ENCODE measurements around the gene CMC1. TPM values are rescaled to one million over a fixed set of nuclear protein-coding genes. Genes with fewer than 3 reads are reported as not detected.

The CMC1 gene
- polyA plus RNA-seq, 2 of the 4 experiments (the other 2 are of a cell fraction): 56.9 to 76.7 TPM

- CTCF ChIA-PET: interaction anchor here (0.7 to 5.1 kb wide), 6 partner anchors 9 to 628 kb away, joined by 3 to 29 read pairs (median 8); partner anchors contain the start of genes AZI2, EOMES and ZCWPW2
- ATAC-seq (no peak), DNase-seq (ENCODE audit: low read depth in 1 of 2, low spot score in 1 of 2) (no peak), FAIRE-seq (no peak)
- H3K4me1 ChIP-seq: no peaks in the 10 kb centered on the region
- H3K4me3 ChIP-seq: no peak overlapping the region
- H3K4me2 ChIP-seq: no peak overlapping the region
- POLR2A ChIA-PET: no interaction called here
- no peak overlapping the region for H3K27ac ChIP-seq
- no peaks in the 10 kb centered on the region for H3K9me3 ChIP-seq
- TF ChIP-seq, protein P1, sequence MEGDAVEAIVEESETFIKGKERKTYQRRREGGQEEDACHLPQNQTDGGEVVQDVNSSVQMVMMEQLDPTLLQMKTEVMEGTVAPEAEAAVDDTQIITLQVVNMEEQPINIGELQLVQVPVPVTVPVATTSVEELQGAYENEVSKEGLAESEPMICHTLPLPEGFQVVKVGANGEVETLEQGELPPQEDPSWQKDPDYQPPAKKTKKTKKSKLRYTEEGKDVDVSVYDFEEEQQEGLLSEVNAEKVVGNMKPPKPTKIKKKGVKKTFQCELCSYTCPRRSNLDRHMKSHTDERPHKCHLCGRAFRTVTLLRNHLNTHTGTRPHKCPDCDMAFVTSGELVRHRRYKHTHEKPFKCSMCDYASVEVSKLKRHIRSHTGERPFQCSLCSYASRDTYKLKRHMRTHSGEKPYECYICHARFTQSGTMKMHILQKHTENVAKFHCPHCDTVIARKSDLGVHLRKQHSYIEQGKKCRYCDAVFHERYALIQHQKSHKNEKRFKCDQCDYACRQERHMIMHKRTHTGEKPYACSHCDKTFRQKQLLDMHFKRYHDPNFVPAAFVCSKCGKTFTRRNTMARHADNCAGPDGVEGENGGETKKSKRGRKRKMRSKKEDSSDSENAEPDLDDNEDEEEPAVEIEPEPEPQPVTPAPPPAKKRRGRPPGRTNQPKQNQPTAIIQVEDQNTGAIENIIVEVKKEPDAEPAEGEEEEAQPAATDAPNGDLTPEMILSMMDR (IDR thresholded peaks at IDR 0.05): peak; percentile 37; the same call in 2 of the 3 replicates
- TF ChIP-seq, protein P2, sequence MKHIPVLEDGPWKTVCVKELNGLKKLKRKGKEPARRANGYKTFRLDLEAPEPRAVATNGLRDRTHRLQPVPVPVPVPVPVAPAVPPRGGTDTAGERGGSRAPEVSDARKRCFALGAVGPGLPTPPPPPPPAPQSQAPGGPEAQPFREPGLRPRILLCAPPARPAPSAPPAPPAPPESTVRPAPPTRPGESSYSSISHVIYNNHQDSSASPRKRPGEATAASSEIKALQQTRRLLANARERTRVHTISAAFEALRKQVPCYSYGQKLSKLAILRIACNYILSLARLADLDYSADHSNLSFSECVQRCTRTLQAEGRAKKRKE (CRISPR knock-in tag; IDR thresholded peaks at IDR 0.05; ENCODE audit: low read depth): no peak
- TF ChIP-seq SMC3 (IDR thresholded peaks at IDR 0.05) (no peak), CHD4 (IDR thresholded peaks at IDR 0.05; ENCODE audit: borderline replicate concordance) (no peak), RARB (CRISPR knock-in tag; IDR thresholded peaks at IDR 0.05) (no peak), GATA3 (IDR thresholded peaks at IDR 0.05; ENCODE audit: borderline replicate concordance) (no peak), RAD21 (conservative IDR thresholded peaks at IDR 0.05 in 1 of 2, IDR thresholded peaks at IDR 0.05 in 1 of 2) (peak; percentile 27 to 28; a peak in 3 of 5 replicates), CEBPB (IDR thresholded peaks at IDR 0.05) (no peak), NFE2L2 (conservative IDR thresholded peaks at IDR 0.05; ENCODE audit: low read length) (no peak), FOSL2 (IDR thresholded peaks at IDR 0.05) (no peak), FOSL2 (CRISPR knock-in tag; IDR thresholded peaks at IDR 0.05) (no peak), CBX8 (IDR thresholded peaks at IDR 0.05) (no peak), HES2 (IDR thresholded peaks at IDR 0.05) (no peak), NPAS2 (CRISPR knock-in tag; IDR thresholded peaks at IDR 0.05; ENCODE audit: borderline replicate concordance) (no peak), TFCP2L1 (CRISPR knock-in tag; IDR thresholded peaks at IDR 0.05) (no peak)
- TF ChIP-seq, protein P3, sequence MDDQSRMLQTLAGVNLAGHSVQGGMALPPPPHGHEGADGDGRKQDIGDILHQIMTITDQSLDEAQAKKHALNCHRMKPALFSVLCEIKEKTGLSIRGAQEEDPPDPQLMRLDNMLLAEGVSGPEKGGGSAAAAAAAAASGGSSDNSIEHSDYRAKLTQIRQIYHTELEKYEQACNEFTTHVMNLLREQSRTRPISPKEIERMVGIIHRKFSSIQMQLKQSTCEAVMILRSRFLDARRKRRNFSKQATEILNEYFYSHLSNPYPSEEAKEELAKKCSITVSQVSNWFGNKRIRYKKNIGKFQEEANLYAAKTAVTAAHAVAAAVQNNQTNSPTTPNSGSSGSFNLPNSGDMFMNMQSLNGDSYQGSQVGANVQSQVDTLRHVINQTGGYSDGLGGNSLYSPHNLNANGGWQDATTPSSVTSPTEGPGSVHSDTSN (IDR thresholded peaks at IDR 0.05): no peak
- TF ChIP-seq, protein P4, sequence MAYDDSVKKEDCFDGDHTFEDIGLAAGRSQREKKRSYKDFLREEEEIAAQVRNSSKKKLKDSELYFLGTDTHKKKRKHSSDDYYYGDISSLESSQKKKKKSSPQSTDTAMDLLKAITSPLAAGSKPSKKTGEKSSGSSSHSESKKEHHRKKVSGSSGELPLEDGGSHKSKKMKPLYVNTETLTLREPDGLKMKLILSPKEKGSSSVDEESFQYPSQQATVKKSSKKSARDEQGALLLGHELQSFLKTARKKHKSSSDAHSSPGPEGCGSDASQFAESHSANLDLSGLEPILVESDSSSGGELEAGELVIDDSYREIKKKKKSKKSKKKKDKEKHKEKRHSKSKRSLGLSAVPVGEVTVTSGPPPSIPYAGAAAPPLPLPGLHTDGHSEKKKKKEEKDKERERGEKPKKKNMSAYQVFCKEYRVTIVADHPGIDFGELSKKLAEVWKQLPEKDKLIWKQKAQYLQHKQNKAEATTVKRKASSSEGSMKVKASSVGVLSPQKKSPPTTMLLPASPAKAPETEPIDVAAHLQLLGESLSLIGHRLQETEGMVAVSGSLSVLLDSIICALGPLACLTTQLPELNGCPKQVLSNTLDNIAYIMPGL (CRISPR knock-in tag; IDR thresholded peaks at IDR 0.05; ENCODE audit: borderline replicate concordance): no peak
- TF ChIP-seq, protein P5, sequence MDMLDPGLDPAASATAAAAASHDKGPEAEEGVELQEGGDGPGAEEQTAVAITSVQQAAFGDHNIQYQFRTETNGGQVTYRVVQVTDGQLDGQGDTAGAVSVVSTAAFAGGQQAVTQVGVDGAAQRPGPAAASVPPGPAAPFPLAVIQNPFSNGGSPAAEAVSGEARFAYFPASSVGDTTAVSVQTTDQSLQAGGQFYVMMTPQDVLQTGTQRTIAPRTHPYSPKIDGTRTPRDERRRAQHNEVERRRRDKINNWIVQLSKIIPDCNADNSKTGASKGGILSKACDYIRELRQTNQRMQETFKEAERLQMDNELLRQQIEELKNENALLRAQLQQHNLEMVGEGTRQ (IDR thresholded peaks at IDR 0.05): no peak
Measured at GRCh38 chr3:28334552-28334951, 93.1 kb downstream of the CMC1 start.

DNA sequence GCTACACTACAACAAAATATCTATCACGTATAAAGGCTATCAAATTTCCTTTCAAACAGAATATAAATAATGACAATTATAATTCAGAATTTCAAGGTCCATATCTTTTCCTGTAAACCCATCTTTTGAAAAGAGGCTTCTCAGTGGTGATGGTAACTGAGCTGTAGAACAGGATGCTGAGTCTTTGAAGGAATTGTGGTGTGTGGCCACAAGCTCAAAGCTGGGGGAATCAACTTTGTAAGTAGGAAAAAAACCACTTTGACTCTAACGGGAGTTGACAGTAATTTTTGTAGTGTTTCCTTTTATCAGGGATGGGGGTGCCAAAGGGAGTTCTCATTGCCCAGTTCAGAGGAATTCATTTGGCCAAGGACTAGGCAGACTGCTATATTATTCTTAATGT, 93.8 kb downstream of the CMC1 start:
- no peak overlapping the region for H3K4me2 ChIP-seq
- H3K4me1 ChIP-seq: no peaks in the 10 kb centered on the region
- 95% methylated on average over 2 of the region's 2 CpGs for WGBS (ENCODE audit: missing lambda C conversion rate)
- H3K27ac ChIP-seq: no peak overlapping the region
- ATAC-seq: no peak
- no peaks in the 10 kb centered on the region for H3K9me3 ChIP-seq
- CTCF ChIA-PET: interaction anchor here (0.9 to 5.1 kb wide), 8 partner anchors 8 to 623 kb away, joined by 3 to 29 read pairs (median 6); partner anchors contain the start of genes AZI2, EOMES and ZCWPW2
- DNase-seq (ENCODE audit: low read depth in 1 of 2, low spot score in 1 of 2): no peak
- no peak for FAIRE-seq
- H3K4me3 ChIP-seq: no peak overlapping the region
- POLR2A ChIA-PET: no interaction called here
- TF ChIP-seq ELK1 (IDR thresholded peaks at IDR 0.05; ENCODE audit: low read depth, low read length) (no peak), JUN (IDR thresholded peaks at IDR 0.05) (no peak), HDAC2 (IDR thresholded peaks at IDR 0.05) (no peak), POLR2AphosphoS2 (conservative IDR thresholded peaks at IDR 0.05; ENCODE audit: low read length) (no peak), MAZ (IDR thresholded peaks at IDR 0.05; ENCODE audit: borderline replicate concordance, low read depth, low read length) (no peak), KDM1A (IDR thresholded peaks at IDR 0.05; ENCODE audit: low read depth) (no peak), EP300 (IDR thresholded peaks at IDR 0.05) (no peak)
- TF ChIP-seq, protein P4 (CRISPR knock-in tag; IDR thresholded peaks at IDR 0.05; ENCODE audit: borderline replicate concordance): no peak
- TF ChIP-seq, protein P6, sequence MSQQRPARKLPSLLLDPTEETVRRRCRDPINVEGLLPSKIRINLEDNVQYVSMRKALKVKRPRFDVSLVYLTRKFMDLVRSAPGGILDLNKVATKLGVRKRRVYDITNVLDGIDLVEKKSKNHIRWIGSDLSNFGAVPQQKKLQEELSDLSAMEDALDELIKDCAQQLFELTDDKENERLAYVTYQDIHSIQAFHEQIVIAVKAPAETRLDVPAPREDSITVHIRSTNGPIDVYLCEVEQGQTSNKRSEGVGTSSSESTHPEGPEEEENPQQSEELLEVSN (IDR thresholded peaks at IDR 0.05; ENCODE audit: borderline replicate concordance, low read depth): no peak
- TF ChIP-seq, protein P2 (CRISPR knock-in tag; IDR thresholded peaks at IDR 0.05; ENCODE audit: low read depth): no peak

All from A549 (cell line).